Thoracic aorta (tissue), 2 donors: Measurements from ENCODE around the gene DCHS2. TPM values are rescaled to one million over a fixed set of nuclear protein-coding genes. Genes with fewer than 3 reads are reported as not detected.
A peak's percentile ranks its signal among the peaks of the same experiment; 100 is the strongest.

Experiments used
- ATAC-seq: fragments of 150-250 bp; one replicate; pipeline ENCODE4 v1.8.0; 2017; ENCODE audit warnings: low read depth; ENCODE audit not compliant: insufficient number of reproducible peaks, low FRiP score
- DNase-seq: peaks from one replicate; pipeline ENCODE4 v3.0.0-alpha.2; 2020; ENCODE audit warnings: low spot score
- H3K27ac ChIP-seq, 2 donors: fragments of 200-600 bp; sonication (generic); 1 replicate in 1 of 2; 2 replicates in 1 of 2; pipeline ENCODE4 v1.5.1; 2016; ENCODE audit warnings: mild to moderate bottlenecking in 2 of 2, moderate library complexity in 2 of 2
- H3K27me3 ChIP-seq: fragments of 200-600 bp; sonication (generic); replicated peaks from 2 replicates; pipeline ENCODE4 v1.6.0; 2016; ENCODE audit warnings: mild to moderate bottlenecking; ENCODE audit not compliant: insufficient read depth
- H3K36me3 ChIP-seq: fragments of 200-600 bp; sonication (generic); one replicate; pipeline ENCODE4 v1.5.1; 2016
- H3K4me1 ChIP-seq, 2 donors: fragments of 200-600 bp; sonication (generic); 1 replicate in 1 of 2; 2 replicates in 1 of 2; pipeline versions ENCODE4 v1.5.1 to v1.6.0; 2016; ENCODE audit warnings: low read depth in 2 of 2, mild to moderate bottlenecking in 1 of 2; ENCODE audit not compliant: control insufficient read depth in 1 of 2
- H3K4me3 ChIP-seq: fragments of 200-600 bp; sonication (generic); 2 replicates; pipeline ENCODE4 v1.5.1; 2016; ENCODE audit warnings: mild to moderate bottlenecking
- H3K9me3 ChIP-seq: fragments of 200-600 bp; sonication (generic); 2 replicates; pipeline ENCODE4 v1.5.1; 2016
- CTCF ChIP-seq: fragments of 200-600 bp; sonication (generic); IDR thresholded peaks from one replicate; pipeline ENCODE4 v1.5.1; 2019; ENCODE audit warnings: antibody characterized with exemption
- total RNA-seq, 2 donors: library from RNA; depleted of rRNA; stranded (reverse); fragments of >200 nt; gene quantifications; one replicate each; pipeline versions ENCODE4 v1.1.0 to v1.2.3, GENCODE V29; 2016

The DCHS2 gene
- total RNA-seq, 2 donors from 2014 or later, result 0.35 TPM; not detected in 1

GRCh38 chr4:154367659-154368058 is 123.9 kb downstream of the DCHS2 start:
- DNase-seq (no peak), ATAC-seq (no peak)
- TF ChIP-seq CTCF, result no peak
- Histone ChIP-seq H3K9me3 (no peaks in the 10 kb centered on the region), H3K4me3 (no peak overlapping the region), H3K27ac (no peak overlapping the region), H3K27me3 (no peaks in the 10 kb centered on the region), H3K36me3 (no peaks in the 10 kb centered on the region), H3K4me1 (peaks cover 6 to 46% of the 10 kb centered on the region in 2 donors)

- no peak for ATAC-seq
- Histone ChIP-seq H3K27ac (peak overlapping the region; percentile 20 to 38), H3K4me1 (peaks cover 6 to 46% of the 10 kb centered on the region in 2 donors), H3K9me3 (no peaks in the 10 kb centered on the region), H3K36me3 (no peaks in the 10 kb centered on the region), H3K27me3 (no peaks in the 10 kb centered on the region), H3K4me3 (no peak overlapping the region)
- DNase-seq, result no peak
- TF ChIP-seq CTCF, result no peak
Measured at GRCh38 chr4:154366956-154367355, 124.6 kb downstream of the DCHS2 start.

GRCh38 chr4:154364066-154364845 is 127.3 kb downstream of the DCHS2 start:
- H3K4me1 ChIP-seq, result peaks cover 6 to 46% of the 10 kb centered on the region in 2 donors
- ATAC-seq (no peak), DNase-seq (no peak)
- H3K36me3 ChIP-seq, result no peaks in the 10 kb centered on the region
- peak overlapping the region; percentile 0 for H3K4me3 ChIP-seq
- no peaks in the 10 kb centered on the region for H3K27me3 ChIP-seq
- H3K27ac ChIP-seq, result peak overlapping the region; percentile 36 to 59
- TF ChIP-seq CTCF, result no peak
- H3K9me3 ChIP-seq, result no peaks in the 10 kb centered on the region

- H3K4me3 ChIP-seq, result no peak overlapping the region
- no peaks in the 10 kb centered on the region for H3K36me3 ChIP-seq
- H3K4me1 ChIP-seq, result peaks cover 6 to 29% of the 10 kb centered on the region in 2 donors
- DNase-seq, result no peak
- TF ChIP-seq CTCF, result no peak
- no peak overlapping the region for H3K27ac ChIP-seq
- no peak for ATAC-seq
- no peaks in the 10 kb centered on the region for H3K27me3 ChIP-seq
- no peaks in the 10 kb centered on the region for H3K9me3 ChIP-seq
Measured at GRCh38 chr4:154361450-154361849, 130.1 kb downstream of the DCHS2 start.

GRCh38 chr4:154360491-154360890 is 131.1 kb downstream of the DCHS2 start:
- Histone ChIP-seq H3K9me3 (no peaks in the 10 kb centered on the region), H3K4me3 (no peak overlapping the region), H3K36me3 (no peaks in the 10 kb centered on the region), H3K27ac (no peak overlapping the region), H3K4me1 (peaks cover 6 to 20% of the 10 kb centered on the region in 2 donors), H3K27me3 (no peaks in the 10 kb centered on the region)
- no peak for TF ChIP-seq CTCF
- no peak for DNase-seq
- ATAC-seq, result no peak
